K562 (cell line): Measurements from ENCODE around the gene BMPR2. TPM values are rescaled to one million over a fixed set of nuclear protein-coding genes. Genes with fewer than 3 reads are reported as not detected.

Experiments used
- CBX3 ChIP-seq, 2 experiments: IDR thresholded peaks; 1 replicate in 1 of 2; 2 replicates in 1 of 2; pipeline ENCODE4 v1.6.1; 2012; ENCODE audit warnings: inconsistent platforms in 2 of 2, low read length in 2 of 2, borderline replicate concordance in 1 of 2, control low read depth in 1 of 2
- DNMT1 ChIP-seq: fragments of 450-650 bp; IDR thresholded peaks from 2 replicates; pipeline ENCODE4 v1.6.1; 2016; ENCODE audit warnings: antibody characterized with exemption, mild to moderate bottlenecking
- FUS ChIP-seq: fragments of 200-400 bp; formaldehyde crosslinking; optimal IDR thresholded peaks from 2 replicates; pipeline ENCODE3; 2017; ENCODE audit warnings: low read depth, low read length
- HMG20B ChIP-seq: fragments of 250-450 bp; sonication (Bioruptor Pico); IDR thresholded peaks from 2 replicates; pipeline ENCODE4 v1.5.0; 2021; ENCODE audit warnings: mild to moderate bottlenecking
- MED1 ChIP-seq: sonication (generic); formaldehyde crosslinking; IDR thresholded peaks from 2 replicates; pipeline ENCODE4 v1.8.1; 2023; ENCODE audit warnings: missing genetic modification reagents, borderline replicate concordance
- NEUROD1 ChIP-seq: fragments of 150-350 bp; IDR thresholded peaks from 2 replicates; pipeline ENCODE4 v1.6.1; 2014; ENCODE audit warnings: borderline replicate concordance, low read length, low read depth; ENCODE audit not compliant: partially characterized antibody
- RAD21 ChIP-seq, 2 experiments: fragments of 250-450 bp in 1 of 2; fragments of 450-650 bp in 1 of 2; sonication (Bioruptor Pico) in 1 of 2; formaldehyde crosslinking in 1 of 2; IDR thresholded peaks in 1 of 2; conservative IDR thresholded peaks in 1 of 2; 2 replicates each; pipeline versions ENCODE4 v1.4.0 to v1.8.0; 2020 to 2022; ENCODE audit warnings: mild to moderate bottlenecking in 2 of 2, moderate library complexity in 1 of 2
- XRCC3 ChIP-seq: fragments of 450-650 bp; IDR thresholded peaks from 2 replicates; pipeline ENCODE4 v1.6.1; 2017; ENCODE audit warnings: mild to moderate bottlenecking, moderate library complexity
- ZBTB8A ChIP-seq: fragments of 450-650 bp; IDR thresholded peaks from 2 replicates; pipeline ENCODE4 v1.6.1; 2018; ENCODE audit warnings: mild to moderate bottlenecking, moderate library complexity; ENCODE audit not compliant: partially characterized antibody
- ZNF445 ChIP-seq: fragments of 250-450 bp; sonication (Bioruptor Pico); IDR thresholded peaks from 2 replicates; pipeline ENCODE4 v1.4.0; 2020; ENCODE audit warnings: low read depth, mild to moderate bottlenecking, moderate library complexity
- polyA plus RNA-seq, 8 experiments: library from polyadenylated mRNA; depleted of rRNA in 4 of 8; stranded (reverse) in 5 of 8; unstranded in 3 of 8; fragments of >200 nt; fragmentation: Nextera tagmentation in 2 of 8; fragmentation: Illumina TruSeq in 1 of 8; extraction: Ambion mirVana in 2 of 8; extraction: Trizol in 1 of 8; gene quantifications; 2 replicates each; pipeline versions ENCODE4 v1.2.1 to v1.2.3, GENCODE V29; 2011 to 2014; ENCODE audit warnings: inconsistent platforms in 1 of 8, missing spikeins in 1 of 8
- total RNA-seq, 7 experiments: library from RNA; depleted of rRNA in 6 of 7; stranded (reverse); fragments of >200 nt in 6 of 7; fragmentation: Illumina TruSeq in 2 of 7; extraction: Trizol in 2 of 7; gene quantifications; 2 replicates each; pipeline versions ENCODE4 v1.2.1 to v1.2.3, GENCODE V29; 2011 to 2021; ENCODE audit warnings: low replicate concordance in 1 of 7
- TF ChIP-seq, protein P1 (sequence below), 2 experiments: IDR thresholded peaks in 1 of 2; conservative IDR thresholded peaks in 1 of 2; 2 replicates each; pipeline ENCODE4 v1.6.1; 2016; ENCODE audit warnings: low read depth in 2 of 2, mild to moderate bottlenecking in 1 of 2, missing compliant biosample characterization in 1 of 2, missing genetic modification characterization in 1 of 2, moderate library complexity in 1 of 2
- TF ChIP-seq, protein P2 (sequence below), 2 experiments: fragments of 450-650 bp in 1 of 2; IDR thresholded peaks; 2 replicates each; pipeline ENCODE4 v1.6.1; 2011 to 2017; ENCODE audit warnings: low read depth in 2 of 2, antibody characterized with exemption in 1 of 2, borderline replicate concordance in 1 of 2, low read length in 1 of 2, mild to moderate bottlenecking in 1 of 2, mixed read lengths in 1 of 2; ENCODE audit not compliant: control insufficient read depth in 1 of 2
- TF ChIP-seq, protein P3 (sequence below): fragments of 250-450 bp; sonication (Bioruptor Pico); IDR thresholded peaks from 2 replicates; pipeline ENCODE4 v1.4.0; 2020; ENCODE audit warnings: mild to moderate bottlenecking, moderate library complexity, borderline replicate concordance
- TF ChIP-seq, protein P4 (sequence below), 2 experiments: fragments of 450-650 bp; IDR thresholded peaks; 2 replicates each; pipeline ENCODE4 v1.6.1; 2016
- TF ChIP-seq, protein P5 (sequence below): fragments of 450-650 bp; IDR thresholded peaks from 2 replicates; pipeline ENCODE4 v1.6.1; 2018; ENCODE audit warnings: mild to moderate bottlenecking, low read depth; ENCODE audit not compliant: partially characterized antibody

Gene BMPR2
- total and polyA plus RNA-seq, 9 of the 15 experiments (the other 6 are each of a cell fraction or from before 2014, with no cell fraction given), result 0.73 to 5.0 (median 3.3) TPM

DNA sequence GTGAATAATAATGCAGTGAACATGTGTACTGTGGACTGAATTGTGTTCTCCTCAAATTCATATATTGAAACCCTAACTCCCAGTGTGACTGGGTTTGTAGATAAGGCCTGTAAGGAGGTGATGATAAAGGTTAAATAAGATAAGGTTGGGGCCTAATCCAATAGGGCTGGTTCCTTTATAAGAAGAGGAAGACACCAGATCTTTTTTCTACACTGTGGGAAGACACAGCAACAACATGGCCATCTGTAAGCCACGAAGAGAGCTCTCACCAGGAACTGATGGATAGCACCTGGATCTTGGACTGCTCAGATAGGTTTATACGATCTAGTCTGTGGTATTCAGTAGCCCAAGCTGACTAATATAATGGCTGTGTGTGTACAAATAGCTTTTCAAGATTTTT, 66.8 kb downstream of the BMPR2 start (continued):
- TF ChIP-seq, protein P1, sequence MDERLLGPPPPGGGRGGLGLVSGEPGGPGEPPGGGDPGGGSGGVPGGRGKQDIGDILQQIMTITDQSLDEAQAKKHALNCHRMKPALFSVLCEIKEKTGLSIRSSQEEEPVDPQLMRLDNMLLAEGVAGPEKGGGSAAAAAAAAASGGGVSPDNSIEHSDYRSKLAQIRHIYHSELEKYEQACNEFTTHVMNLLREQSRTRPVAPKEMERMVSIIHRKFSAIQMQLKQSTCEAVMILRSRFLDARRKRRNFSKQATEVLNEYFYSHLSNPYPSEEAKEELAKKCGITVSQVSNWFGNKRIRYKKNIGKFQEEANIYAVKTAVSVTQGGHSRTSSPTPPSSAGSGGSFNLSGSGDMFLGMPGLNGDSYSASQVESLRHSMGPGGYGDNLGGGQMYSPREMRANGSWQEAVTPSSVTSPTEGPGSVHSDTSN (CRISPR knock-in tag; IDR thresholded peaks at IDR 0.05; ENCODE audit: low read depth), result no peak
- TF ChIP-seq, protein P1 (tag; conservative IDR thresholded peaks at IDR 0.05; ENCODE audit: low read depth), result no peak
- no peak for TF ChIP-seq FUS
- TF ChIP-seq XRCC3, result no peak
- TF ChIP-seq ZBTB8A, result no peak
- TF ChIP-seq MED1, result no peak
- no peak for TF ChIP-seq CBX3 (IDR thresholded peaks at IDR 0.05; ENCODE audit: borderline replicate concordance in 1 of 2, low read length in 2 of 2)
- TF ChIP-seq, protein P2, sequence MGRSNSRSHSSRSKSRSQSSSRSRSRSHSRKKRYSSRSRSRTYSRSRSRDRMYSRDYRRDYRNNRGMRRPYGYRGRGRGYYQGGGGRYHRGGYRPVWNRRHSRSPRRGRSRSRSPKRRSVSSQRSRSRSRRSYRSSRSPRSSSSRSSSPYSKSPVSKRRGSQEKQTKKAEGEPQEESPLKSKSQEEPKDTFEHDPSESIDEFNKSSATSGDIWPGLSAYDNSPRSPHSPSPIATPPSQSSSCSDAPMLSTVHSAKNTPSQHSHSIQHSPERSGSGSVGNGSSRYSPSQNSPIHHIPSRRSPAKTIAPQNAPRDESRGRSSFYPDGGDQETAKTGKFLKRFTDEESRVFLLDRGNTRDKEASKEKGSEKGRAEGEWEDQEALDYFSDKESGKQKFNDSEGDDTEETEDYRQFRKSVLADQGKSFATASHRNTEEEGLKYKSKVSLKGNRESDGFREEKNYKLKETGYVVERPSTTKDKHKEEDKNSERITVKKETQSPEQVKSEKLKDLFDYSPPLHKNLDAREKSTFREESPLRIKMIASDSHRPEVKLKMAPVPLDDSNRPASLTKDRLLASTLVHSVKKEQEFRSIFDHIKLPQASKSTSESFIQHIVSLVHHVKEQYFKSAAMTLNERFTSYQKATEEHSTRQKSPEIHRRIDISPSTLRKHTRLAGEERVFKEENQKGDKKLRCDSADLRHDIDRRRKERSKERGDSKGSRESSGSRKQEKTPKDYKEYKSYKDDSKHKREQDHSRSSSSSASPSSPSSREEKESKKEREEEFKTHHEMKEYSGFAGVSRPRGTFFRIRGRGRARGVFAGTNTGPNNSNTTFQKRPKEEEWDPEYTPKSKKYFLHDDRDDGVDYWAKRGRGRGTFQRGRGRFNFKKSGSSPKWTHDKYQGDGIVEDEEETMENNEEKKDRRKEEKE (IDR thresholded peaks at IDR 0.05; ENCODE audit: borderline replicate concordance in 1 of 2, control insufficient read depth in 1 of 2, low read depth in 2 of 2, low read length in 1 of 2), result no peak
- TF ChIP-seq, protein P3, sequence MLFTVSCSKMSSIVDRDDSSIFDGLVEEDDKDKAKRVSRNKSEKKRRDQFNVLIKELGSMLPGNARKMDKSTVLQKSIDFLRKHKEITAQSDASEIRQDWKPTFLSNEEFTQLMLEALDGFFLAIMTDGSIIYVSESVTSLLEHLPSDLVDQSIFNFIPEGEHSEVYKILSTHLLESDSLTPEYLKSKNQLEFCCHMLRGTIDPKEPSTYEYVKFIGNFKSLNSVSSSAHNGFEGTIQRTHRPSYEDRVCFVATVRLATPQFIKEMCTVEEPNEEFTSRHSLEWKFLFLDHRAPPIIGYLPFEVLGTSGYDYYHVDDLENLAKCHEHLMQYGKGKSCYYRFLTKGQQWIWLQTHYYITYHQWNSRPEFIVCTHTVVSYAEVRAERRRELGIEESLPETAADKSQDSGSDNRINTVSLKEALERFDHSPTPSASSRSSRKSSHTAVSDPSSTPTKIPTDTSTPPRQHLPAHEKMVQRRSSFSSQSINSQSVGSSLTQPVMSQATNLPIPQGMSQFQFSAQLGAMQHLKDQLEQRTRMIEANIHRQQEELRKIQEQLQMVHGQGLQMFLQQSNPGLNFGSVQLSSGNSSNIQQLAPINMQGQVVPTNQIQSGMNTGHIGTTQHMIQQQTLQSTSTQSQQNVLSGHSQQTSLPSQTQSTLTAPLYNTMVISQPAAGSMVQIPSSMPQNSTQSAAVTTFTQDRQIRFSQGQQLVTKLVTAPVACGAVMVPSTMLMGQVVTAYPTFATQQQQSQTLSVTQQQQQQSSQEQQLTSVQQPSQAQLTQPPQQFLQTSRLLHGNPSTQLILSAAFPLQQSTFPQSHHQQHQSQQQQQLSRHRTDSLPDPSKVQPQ, result no peak
- TF ChIP-seq NEUROD1, result no peak
- TF ChIP-seq, protein P4, sequence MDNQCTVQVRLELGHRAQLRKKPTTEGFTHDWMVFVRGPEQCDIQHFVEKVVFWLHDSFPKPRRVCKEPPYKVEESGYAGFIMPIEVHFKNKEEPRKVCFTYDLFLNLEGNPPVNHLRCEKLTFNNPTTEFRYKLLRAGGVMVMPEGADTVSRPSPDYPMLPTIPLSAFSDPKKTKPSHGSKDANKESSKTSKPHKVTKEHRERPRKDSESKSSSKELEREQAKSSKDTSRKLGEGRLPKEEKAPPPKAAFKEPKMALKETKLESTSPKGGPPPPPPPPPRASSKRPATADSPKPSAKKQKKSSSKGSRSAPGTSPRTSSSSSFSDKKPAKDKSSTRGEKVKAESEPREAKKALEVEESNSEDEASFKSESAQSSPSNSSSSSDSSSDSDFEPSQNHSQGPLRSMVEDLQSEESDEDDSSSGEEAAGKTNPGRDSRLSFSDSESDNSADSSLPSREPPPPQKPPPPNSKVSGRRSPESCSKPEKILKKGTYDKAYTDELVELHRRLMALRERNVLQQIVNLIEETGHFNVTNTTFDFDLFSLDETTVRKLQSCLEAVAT (IDR thresholded peaks at IDR 0.05), result no peak
- TF ChIP-seq, protein P5, sequence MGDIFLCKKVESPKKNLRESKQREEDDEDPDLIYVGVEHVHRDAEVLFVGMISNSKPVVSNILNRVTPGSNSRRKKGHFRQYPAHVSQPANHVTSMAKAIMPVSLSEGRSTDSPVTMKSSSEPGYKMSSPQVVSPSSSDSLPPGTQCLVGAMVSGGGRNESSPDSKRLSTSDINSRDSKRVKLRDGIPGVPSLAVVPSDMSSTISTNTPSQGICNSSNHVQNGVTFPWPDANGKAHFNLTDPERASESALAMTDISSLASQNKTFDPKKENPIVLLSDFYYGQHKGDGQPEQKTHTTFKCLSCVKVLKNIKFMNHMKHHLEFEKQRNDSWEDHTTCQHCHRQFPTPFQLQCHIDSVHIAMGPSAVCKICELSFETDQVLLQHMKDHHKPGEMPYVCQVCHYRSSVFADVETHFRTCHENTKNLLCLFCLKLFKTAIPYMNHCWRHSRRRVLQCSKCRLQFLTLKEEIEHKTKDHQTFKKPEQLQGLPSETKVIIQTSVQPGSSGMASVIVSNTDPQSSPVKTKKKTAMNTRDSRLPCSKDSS, result no peak
- no peak for TF ChIP-seq ZNF445 (CRISPR knock-in tag)
- TF ChIP-seq DNMT1, result no peak
- TF ChIP-seq RAD21 (CRISPR knock-in tag; conservative IDR thresholded peaks at IDR 0.05 in 1 of 2, IDR thresholded peaks at IDR 0.05 in 1 of 2), result no peak
- no peak for TF ChIP-seq HMG20B (CRISPR knock-in tag)
